GM19324 (cell line): Measurements from ENCODE around the gene NDUFB3.
"Not testable (repeated sequence)": the region's sequence is repeated elsewhere in the genome, so short reads cannot be mapped to it uniquely, and the experiment has no call there.

Source experiments
- ATAC-seq: cut with Tn5 transposase; IDR thresholded peaks from one replicate; pipeline ENCODE4 v1.9.1; 2021; ENCODE audit warnings: mild to moderate bottlenecking, moderate library complexity; ENCODE audit not compliant: unreplicated experiment, low FRiP score

The NDUFB3 gene

DNA sequence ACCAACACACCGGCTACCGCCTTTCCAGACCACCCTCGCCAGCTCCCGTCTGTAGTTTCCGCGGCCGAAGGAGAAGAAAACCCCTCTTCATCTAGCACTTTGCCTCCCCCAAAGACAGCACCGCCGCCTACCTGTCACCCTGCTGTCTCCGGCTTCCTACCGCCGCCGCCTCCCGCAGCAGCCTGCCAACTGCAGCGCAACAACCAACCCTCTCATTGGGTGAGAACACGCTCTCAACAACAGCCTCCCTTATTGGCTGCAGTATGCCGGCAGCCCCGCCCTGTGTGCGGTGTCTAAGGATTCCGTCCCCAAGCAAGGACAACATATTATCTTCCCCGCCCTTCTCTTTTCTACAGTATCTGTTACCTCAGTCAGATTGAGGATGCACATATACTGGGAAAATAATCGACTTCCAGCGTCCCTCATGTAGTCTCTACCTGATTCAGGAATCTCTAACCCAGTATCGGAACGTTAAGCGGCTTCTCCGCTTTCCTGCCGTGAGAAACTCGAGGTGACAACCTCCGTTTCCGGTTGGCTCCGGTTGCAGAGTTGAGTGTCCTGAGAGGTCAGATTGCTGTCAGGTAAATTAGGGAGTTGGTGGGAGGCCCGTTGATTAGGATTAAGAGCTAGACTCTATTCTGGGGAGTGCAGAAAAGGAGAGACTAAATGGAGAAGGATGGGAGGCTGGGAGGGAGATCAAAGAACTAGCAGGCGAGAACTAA is at the start of gene NDUFB3, which contains the start of gene HYCC2:
Gene NDUFB3, plus strand, starts transcription at position 523 of the 722 bp plus-strand sequence. CDS start 6,882 bp downstream, outside the sequence.
Gene HYCC2, minus strand, starts transcription at position 193 of the 722 bp plus-strand sequence. CDS start 47,662 bp downstream, outside the sequence.
- ATAC-seq, result peak; percentile 99

DNA sequence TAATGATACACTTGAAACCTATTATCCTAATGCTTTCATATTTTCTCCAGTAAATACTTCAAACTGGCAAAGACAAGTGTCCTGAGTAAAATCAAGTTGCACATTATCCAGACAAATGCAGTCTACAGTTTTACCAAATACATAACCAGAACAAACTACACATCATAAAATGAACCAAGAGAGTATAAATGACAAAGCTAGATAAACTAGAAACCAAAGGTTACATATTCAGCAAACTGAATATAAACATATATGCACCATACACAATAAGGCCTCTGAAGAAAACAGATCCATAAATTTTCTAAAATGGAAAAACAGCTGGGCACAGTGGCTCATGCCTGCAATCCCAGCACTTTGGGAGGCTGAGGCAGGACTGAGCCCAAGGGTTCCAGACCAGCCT is 47.3 kb upstream of the NDUFB3 start:
- no peak for ATAC-seq

DNA sequence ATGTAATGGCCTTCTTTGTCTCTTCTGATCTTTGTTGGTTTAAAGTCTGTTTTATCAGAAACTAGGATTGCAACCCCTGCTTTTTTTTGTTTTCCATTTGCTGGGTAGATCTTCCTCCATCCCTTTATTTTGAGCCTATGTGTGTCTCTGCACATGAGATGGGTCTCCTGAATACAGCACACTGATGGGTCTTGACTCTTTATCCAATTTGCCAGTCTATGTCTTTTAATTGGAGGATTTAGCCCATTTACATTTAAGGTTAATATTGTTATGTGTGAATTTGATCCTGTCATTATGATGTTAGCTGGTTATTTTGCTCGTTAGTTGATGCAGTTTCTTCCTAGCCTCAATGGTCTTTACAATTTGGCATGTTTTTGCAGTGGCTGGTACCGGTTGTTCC is 37.4 kb upstream of the NDUFB3 start:
- not testable (repeated sequence) for ATAC-seq

DNA sequence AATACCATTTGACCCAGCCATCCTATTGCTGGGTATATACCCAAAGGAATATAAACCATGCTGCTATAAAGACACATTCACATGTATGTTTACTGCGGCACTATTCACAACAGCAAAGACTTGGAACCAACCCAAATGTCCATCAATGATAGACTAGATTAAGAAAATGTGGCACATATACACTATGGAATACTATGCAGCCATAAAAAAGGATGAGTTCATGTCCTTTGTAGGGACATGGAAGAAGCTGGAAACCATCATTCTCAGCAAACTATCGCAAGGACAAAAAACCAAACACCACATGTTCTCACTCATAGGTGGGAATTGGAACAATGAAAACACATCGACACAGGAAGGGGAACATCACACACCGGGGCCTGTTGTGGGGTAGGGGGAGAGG is 33.4 kb upstream of the NDUFB3 start:
- ATAC-seq, result not testable (repeated sequence)

DNA sequence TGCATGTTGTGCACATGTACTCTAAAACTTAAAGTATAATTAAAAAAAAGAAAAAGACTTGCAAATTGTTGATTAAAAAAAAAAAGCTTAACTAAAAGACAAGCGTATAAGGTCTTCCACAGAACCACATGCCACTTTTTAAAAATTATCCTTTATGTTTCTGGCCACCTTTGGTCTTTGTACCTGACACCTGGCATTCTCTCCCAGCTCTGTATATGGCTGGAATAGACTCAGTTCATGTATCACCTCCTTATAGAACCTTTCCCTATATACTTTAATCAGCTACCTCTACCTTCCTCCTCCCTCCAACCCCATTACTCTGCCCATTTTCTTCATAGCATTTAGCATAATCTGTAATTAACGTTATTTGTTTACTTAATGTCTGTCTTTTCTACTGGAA is 32.9 kb upstream of the NDUFB3 start:
- ATAC-seq, result no peak

DNA sequence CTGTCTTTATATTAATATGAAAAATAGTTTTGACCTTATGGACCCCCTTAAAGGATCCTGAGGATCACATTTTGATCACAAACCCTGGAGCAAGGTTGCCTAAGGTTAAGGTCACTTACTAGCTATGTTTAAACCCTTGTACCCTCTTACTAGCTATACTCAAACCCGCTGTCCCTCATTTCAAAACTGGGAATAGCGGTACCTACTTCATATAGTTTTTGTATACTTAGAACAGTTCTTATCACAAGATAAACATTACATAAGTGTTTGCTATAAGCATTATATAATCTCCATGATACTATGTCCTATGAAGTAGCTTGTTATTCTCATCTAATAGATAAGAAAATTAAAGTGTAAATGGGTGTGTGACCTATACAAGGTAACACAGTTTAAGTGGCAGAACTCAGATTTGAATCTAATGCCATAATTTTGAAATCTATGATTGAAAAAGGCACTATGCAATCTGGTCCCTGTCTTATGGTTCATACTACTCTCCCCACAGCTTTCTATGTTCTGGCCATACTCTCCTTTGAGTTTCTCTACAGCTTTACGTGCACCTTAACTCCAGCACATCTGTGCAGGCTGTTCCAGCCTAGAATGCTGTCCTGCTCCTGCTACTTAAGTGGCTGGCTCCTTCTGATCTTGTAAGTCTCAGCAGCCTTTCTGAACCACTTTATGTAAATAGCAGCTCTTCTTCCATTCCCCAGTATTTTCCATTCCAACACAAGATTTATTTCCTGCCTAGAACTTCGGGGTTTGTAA is 30.8 kb upstream of the NDUFB3 start:
- ATAC-seq, result no peak

DNA sequence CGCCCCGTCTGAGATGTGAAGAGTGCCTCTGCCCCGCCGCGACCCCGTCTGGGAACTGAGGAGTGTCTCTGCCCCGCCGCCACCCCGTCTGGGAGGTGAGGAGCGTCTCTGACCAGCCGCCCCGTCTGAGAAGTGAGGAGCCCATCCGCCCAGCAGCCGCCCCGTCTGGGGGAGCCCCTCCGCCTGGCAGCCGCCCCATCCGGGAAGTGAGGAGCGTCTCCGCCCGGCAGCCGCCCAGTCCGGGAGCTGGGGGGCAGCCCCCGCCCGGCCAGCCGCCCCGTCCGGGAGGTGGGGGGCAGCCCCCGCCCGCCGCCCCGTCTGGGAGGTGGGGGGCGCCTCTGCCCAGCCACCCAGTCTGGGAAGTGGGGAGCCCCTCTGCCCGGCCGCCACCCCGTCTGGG is 29.4 kb upstream of the NDUFB3 start:
- ATAC-seq, result not testable (repeated sequence)

DNA sequence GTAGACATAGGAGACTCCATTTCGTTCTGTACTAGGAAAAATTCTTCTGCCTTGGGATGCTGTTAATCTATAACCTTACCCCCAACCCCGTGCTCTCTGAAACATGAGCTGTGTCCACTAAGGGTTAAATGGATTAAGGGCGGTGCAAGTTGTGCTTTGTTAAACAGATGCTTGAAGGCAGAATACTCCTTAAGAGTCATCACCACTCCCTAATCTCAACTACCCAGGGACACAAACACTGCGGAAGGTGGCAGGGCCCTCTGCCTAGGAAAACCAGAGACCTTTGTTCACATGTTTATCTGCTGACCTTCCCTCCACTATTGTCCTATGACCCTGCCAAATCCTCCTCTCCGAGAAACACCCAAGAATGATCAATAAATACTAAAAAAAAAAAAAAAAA is 28.8 kb upstream of the NDUFB3 start:
- ATAC-seq, result not testable (repeated sequence)

DNA sequence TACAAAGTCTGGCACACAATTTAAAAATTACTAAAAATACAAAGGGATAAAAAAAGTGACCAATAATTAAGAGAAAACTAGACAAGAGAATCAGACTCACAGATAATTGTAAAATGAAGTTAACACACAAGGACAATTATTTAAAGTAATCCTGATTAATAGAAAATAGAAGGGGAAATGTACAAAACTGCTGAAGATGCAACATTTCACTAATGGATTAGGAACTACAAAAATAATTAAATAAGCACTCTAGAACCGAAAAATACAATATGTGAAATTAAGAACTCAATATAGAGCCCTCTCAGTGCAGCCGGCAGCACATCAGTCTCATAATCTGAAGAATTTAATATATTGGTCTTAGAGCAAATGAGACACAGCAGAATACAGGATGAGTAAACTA is 24.9 kb upstream of the NDUFB3 start:
- ATAC-seq, result no peak

DNA sequence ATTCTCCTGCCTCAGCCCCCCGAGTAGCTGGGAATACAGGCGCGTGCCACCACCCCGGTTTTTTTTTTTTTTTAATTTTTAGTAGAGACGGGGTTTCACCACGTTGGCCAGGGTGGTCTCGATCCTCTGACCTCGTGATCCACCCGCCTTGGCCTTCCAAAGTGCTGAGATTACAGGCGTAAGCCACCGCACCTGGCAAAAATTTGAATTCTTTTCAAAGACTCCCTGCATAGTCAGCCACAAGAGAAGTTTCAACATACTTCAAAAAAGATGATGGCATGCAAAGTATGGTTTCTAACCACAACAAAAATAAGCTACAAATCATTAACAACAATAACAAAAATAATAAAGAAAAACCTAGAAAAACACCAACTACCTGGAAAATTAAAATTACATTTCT is 22.3 kb upstream of the NDUFB3 start:
- no peak for ATAC-seq

DNA sequence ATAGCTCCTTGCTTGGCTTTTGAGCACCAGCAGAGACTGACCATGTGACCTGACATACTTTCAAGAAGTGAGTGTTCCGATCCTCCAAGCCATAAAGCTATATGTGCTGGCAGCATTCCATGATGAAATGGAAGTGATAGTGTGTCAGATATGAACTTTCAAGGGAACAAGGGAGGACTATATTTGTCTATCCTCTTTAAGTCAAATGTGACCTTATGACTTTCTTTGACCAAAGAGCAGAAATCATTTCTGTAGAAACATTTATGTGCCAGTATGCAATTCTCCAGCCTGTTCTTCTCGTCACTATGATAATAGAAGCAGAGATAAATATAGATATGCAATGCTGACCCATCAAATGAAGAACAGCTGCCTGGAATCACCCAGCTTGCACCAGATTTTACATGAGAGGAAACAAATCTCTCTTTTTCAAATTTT is 14.7 kb upstream of the NDUFB3 start:
- ATAC-seq, result no peak

DNA sequence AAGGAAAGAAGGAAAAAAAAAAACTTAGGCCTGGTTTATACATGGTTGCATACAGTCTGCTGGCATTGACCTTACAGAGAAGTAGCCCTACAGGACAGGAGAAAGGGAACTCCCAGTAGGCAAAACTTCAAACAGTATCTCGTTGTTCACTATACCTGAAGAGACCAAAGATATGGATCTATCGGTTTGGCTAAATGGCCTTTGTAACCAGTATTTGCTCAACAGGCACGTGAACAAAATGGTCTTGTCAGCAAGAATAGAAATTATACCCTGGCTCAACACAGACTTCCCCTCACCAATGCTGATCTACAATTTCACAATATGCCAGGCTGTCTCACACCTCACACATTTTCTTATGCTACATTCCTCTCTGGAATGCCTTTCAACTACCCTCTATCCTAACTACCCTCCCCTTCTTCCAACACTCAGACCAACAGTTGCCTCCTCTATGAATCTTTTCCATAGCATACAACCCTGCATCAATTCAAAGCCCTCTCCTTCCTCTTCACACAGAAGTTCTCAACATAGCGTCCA is 14.0 kb upstream of the NDUFB3 start:
- ATAC-seq, result no peak

DNA sequence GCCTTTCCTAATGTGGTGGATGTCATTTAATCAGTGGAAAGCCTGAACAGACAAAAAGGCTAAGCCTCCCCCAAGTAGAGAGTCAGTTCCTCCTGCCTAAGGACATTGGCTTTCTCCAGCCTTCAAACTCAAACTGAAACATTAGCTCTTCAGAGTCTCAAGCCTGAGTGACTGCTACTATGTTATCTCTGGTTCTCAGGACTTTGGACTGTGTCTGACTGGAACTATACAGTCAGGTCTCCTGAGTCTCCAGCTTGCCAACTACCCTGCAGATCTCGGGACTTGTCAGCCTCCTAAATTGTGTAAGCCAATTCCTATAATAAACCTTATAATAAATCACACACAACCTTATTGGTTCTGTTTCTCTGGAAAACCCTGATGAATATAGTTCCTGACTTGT is 12.9 kb upstream of the NDUFB3 start:
- ATAC-seq, result no peak

DNA sequence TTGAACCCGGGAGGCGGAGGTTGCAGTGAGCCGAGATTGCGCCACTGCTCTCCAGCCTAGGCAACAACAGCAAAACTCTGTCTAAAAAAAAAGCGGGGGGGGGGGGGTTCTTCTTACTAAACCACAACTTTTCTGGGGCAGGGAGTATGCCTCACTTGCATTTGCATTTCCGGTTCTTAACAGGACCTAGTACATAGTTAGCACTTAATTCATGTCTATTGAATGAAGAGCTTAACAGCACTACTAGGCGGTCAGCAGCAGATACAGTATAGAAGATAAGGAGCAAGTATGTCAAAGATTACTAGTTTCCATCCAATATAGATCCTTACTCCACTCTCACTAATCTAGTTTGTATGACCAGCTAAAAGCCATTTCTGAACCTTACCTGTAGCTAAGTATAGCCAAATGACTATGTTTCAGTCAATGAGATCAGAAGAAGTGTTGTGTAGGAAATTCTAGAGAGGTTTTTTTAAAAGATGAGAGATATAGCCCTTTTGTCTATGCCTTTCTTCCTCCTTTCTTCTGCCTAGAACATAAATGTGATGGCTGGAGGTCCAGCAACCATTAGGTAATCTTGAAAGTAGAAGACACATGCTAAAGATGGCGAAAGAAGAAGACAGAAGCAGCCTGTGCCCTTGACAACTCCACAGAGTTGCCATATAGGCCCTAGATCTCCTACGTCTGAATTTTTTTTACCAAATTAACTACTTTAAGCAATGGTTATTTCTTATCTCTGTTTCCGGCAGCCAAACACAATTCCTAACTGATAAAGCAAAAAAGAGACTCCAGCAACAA is 11.6 kb upstream of the NDUFB3 start:
- ATAC-seq, result peak; percentile 73

DNA sequence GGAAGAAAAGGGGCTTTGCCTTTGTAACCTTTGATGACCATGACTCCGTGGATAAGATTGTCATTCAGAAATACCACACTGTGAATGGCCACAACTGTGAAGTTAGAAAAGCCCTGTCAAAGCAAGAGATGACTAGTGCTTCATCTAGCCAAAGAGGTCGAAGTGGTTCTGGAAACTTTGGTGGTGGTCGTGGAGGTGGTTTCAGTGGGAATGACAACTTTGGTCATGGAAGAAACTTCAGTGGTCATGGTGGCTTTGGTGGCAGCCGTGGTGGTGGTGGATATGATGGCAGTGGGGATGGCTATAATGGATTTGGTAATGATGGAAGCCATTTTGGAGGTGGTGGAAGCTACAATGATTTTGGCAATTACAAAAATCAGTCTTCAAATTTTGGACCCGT is 8.3 kb upstream of the NDUFB3 start:
- not testable (repeated sequence) for ATAC-seq

DNA sequence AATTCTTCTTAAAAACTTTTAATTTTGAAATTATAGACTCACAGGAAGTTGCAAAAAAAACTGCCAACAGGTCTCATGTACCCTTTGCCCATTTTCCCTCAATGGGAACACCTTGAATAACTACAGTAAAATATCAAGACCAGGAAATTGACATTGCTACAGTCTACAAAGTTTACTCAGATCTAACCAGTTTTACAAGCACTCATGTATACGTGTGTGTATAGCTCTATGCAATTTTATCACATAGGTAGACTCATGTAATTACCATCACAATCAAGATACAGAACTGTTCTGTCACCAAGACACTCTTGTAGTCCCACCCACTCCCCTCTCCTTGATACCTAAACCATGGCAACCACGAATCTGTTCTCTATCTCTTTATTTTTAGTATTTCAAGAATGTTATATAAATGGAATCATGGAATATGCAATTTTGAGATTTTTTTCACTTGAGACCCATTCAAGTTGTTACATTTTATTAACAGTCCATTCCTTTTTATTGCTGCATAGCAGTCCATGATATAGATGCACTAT is 6.9 kb upstream of the NDUFB3 start:
- ATAC-seq, result no peak

DNA sequence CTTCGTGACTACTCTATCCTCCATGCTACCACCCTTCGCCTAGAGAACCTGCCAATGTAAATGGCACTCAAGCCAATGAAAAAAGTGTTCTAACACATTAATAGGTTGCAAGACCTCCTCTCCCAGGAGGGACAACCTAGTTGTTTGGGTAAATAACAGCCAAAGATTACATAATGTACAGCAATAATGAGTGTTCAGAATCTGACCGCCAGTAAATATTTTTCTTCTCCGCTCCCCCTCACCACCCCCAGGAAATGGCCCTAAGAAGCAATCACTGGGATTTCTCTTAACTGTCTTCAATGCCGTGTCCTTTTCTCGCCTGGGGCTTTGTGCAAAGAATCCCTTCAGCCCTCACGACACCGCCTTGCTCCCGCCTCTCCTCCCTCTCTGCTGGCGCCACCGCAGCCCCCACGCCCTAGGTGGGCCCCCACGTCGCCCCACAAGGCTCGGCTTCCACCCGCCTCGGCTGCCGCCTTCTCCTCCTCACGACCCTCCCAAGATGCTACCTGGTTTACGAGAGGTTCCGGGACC is 788 bp upstream of the NDUFB3 start:
- ATAC-seq, result peak; percentile 44

DNA sequence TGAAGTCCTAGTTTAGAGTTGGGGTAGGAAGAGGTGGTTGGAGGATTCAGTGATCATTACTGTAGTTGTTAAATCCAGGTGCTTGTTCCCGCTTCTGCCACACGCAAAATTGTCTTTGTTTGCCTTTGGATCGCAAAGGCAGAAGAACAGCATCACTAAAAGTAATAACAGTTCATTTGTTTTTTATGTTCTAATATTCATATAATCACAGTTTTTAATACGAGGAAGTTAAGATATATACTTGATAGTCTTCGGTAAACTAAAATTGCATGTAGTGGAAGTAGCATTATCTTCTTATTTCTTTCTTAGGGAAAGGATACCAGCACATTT is 365 bp downstream of the NDUFB3 start:
- ATAC-seq, result no peak

DNA sequence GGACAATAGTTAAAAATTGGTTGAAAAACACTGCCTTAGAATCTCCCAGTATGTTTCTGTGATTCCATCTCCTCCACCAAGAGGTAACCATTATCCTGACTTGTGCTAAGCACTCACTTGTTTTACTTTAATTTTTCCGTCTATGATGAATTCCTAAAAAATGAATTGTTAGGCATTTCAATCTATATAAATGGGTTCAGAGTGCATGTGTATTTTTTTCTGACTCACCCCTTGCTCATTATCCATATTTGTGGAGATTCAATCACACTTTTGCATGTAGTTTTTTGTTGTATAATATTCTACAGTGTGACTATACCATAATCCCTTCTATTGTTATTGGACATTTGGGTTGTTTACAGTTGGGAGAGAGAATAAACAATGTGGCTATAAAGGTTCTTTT is 1.3 kb downstream of the NDUFB3 start:
- no peak for ATAC-seq

DNA sequence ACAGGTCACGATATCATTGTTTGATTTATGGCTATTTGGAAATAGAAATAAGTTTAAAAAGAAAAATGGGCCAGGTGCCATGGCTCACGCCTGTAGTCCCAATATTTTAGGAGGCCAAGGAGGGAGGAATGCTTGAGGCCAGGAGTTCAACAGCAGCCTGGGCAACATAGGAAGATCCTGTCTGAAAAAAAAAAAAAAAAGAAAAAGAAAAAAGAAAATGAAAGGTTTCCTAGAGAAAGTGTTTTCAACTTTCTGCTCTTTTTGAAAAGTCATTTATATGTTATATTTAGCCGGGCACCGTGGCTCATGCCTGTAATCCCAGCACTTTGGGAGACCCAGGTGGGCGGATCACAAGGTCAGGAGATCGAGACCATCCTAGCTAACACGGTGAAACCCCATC is 3.2 kb downstream of the NDUFB3 start:
- ATAC-seq, result no peak
